Common myeloid progenitor, CD34-positive (primary cell): Measurements from ENCODE around the gene VTI1A.

ENCODE experiments used
- CTCF ChIA-PET: fragments of 350-600 bp; sonication (Branson Sonifier 250); formaldehyde crosslinking; loops from one replicate; lab custom pipeline; 2021; ENCODE audit warnings: antibody characterized with exemption; lab: Charles Lee
- POLR2A ChIA-PET: fragments of 350-600 bp; sonication (Branson Sonifier 250); formaldehyde crosslinking; loops from one replicate; lab custom pipeline; 2021; ENCODE audit warnings: antibody characterized with exemption; lab: Charles Lee
- DNase-seq, 3 donors: peaks; one replicate each; pipeline versions ENCODE4 v3.0.0 to v3.0.0-alpha.2; 2013
- H3K27ac ChIP-seq, 2 experiments: 1 replicate in 1 of 2; 2 replicates in 1 of 2; pipeline ENCODE4 v1.7.0; 2013; ENCODE audit warnings: inconsistent platforms in 2 of 2, low read length in 2 of 2, mild to moderate bottlenecking in 2 of 2, low read depth in 1 of 2, moderate library complexity in 1 of 2; ENCODE audit not compliant: severe bottlenecking in 2 of 2, insufficient read depth in 1 of 2, poor library complexity in 1 of 2
- H3K27me3 ChIP-seq, 5 experiments: replicated peaks in 2 of 5; 1 replicate in 3 of 5; 2 replicates in 2 of 5; pipeline versions ENCODE4 v1.6.1 to v1.7.0; 2013; ENCODE audit warnings: low read length in 4 of 5, mild to moderate bottlenecking in 2 of 5, moderate library complexity in 2 of 5, inconsistent platforms in 1 of 5; ENCODE audit not compliant: insufficient read depth in 5 of 5, control insufficient read depth in 4 of 5
- H3K36me3 ChIP-seq, 4 experiments: 1 replicate in 2 of 4; 2 replicates in 2 of 4; pipeline versions ENCODE4 v1.6.1 to v1.7.0; 2013; ENCODE audit warnings: low read length in 3 of 4, control low read depth in 1 of 4, mild to moderate bottlenecking in 1 of 4; ENCODE audit not compliant: control insufficient read depth in 4 of 4, insufficient read depth in 4 of 4
- H3K4me1 ChIP-seq, 4 experiments: 1 replicate in 3 of 4; 2 replicates in 1 of 4; pipeline versions ENCODE4 v1.6.1 to v1.7.1; 2013; ENCODE audit warnings: low read length in 3 of 4, mild to moderate bottlenecking in 3 of 4, control low read depth in 1 of 4, inconsistent platforms in 1 of 4, moderate library complexity in 1 of 4; ENCODE audit not compliant: control insufficient read depth in 4 of 4, insufficient read depth in 4 of 4; ENCODE audit errors: control extremely low read depth in 1 of 4
- H3K4me3 ChIP-seq, 7 experiments: 1 replicate in 4 of 7; 2 replicates in 3 of 7; pipeline versions ENCODE4 v1.5.1 to v1.7.0; 2013; ENCODE audit warnings: mild to moderate bottlenecking in 7 of 7, low read length in 6 of 7, moderate library complexity in 6 of 7, inconsistent platforms in 2 of 7, low read depth in 2 of 7, control low read depth in 1 of 7; ENCODE audit not compliant: insufficient read depth in 4 of 7, control insufficient read depth in 1 of 7; ENCODE audit errors: extremely low read depth in 1 of 7
- H3K9me3 ChIP-seq, 5 experiments: 1 replicate in 4 of 5; 2 replicates in 1 of 5; pipeline versions ENCODE4 v1.6.1 to v1.7.1; 2013; ENCODE audit warnings: low read length in 4 of 5, mild to moderate bottlenecking in 2 of 5, inconsistent platforms in 1 of 5, low read depth in 1 of 5, moderate library complexity in 1 of 5; ENCODE audit not compliant: control insufficient read depth in 4 of 5, insufficient read depth in 2 of 5; ENCODE audit errors: control extremely low read depth in 1 of 5
- WGBS: methylation state at CpG from one replicate; pipeline ENCODE4 v1.1.5; 2013; ENCODE audit not compliant: insufficient coverage; 5-methylcytosine and 5-hydroxymethylcytosine counted together

The VTI1A gene

GRCh38 chr10:112792487-112793201, 345.6 kb downstream of the VTI1A start:
- H3K4me3 ChIP-seq, result no peak overlapping the region
- no peaks in the 10 kb centered on the region for H3K4me1 ChIP-seq
- CTCF ChIA-PET, result no interaction called here
- WGBS, result 88% methylated on average over 8 of the region's 14 CpGs
- H3K9me3 ChIP-seq, result peaks cover 0 to 17% (median 4%) of the 10 kb centered on the region in 5 experiments
- H3K36me3 ChIP-seq, result no peaks in the 10 kb centered on the region
- H3K27me3 ChIP-seq, result no peaks in the 10 kb centered on the region
- POLR2A ChIA-PET, result no interaction called here
- no peak for DNase-seq
- H3K27ac ChIP-seq, result no peak overlapping the region

- Histone ChIP-seq H3K36me3 (no peaks in the 10 kb centered on the region), H3K4me3 (no peak overlapping the region), H3K4me1 (no peaks in the 10 kb centered on the region), H3K9me3 (peaks cover 0 to 15% (median 4%) of the 10 kb centered on the region in 5 experiments), H3K27me3 (no peaks in the 10 kb centered on the region), H3K27ac (no peak overlapping the region)
- DNase-seq, result no peak
- CTCF ChIA-PET, result no interaction called here
- 79% methylated on average over 5 of the region's 8 CpGs for WGBS
- POLR2A ChIA-PET, result no interaction called here
Observed at GRCh38 chr10:112793202-112793921, 346.3 kb downstream of the VTI1A start.

- POLR2A ChIA-PET, result no interaction called here
- H3K27ac ChIP-seq, result no peak overlapping the region
Observed at GRCh38 chr10:112794201-112794600, 347.2 kb downstream of the VTI1A start.

GRCh38 chr10:112795067-112795466, 348.1 kb downstream of the VTI1A start:
- no peak for DNase-seq
- peaks cover 0 to 9% (median 2%) of the 10 kb centered on the region in 4 experiments for H3K4me1 ChIP-seq
- ChIA-PET POLR2A (no interaction called here), CTCF (no interaction called here)
- no peaks in the 10 kb centered on the region for H3K27me3 ChIP-seq
- 100% methylated on average over 2 of the region's 2 CpGs for WGBS
- H3K4me3 ChIP-seq, result no peak overlapping the region
- H3K36me3 ChIP-seq, result no peaks in the 10 kb centered on the region
- H3K9me3 ChIP-seq, result peaks cover 0 to 5% (median 2%) of the 10 kb centered on the region in 5 experiments
- H3K27ac ChIP-seq, result no peak overlapping the region

More at GRCh38 chr10:112794201-112794600, 347.2 kb downstream of the VTI1A start:
- CTCF ChIA-PET, result no interaction called here
- Histone ChIP-seq H3K9me3 (peaks cover 0 to 10% (median 4%) of the 10 kb centered on the region in 5 experiments), H3K27me3 (no peaks in the 10 kb centered on the region), H3K36me3 (no peaks in the 10 kb centered on the region), H3K4me1 (peaks cover 0 to under 1% (median 0%) of the 10 kb centered on the region in 4 experiments), H3K4me3 (no peak overlapping the region)
- DNase-seq, result no peak
- WGBS, result 100% methylated on average over 1 of the region's 4 CpGs

- Histone ChIP-seq H3K27me3 (no peaks in the 10 kb centered on the region), H3K4me1 (peaks cover 0 to 9% (median 2%) of the 10 kb centered on the region in 4 experiments), H3K27ac (no peak overlapping the region), H3K9me3 (no peaks in the 10 kb centered on the region), H3K36me3 (no peaks in the 10 kb centered on the region), H3K4me3 (no peak overlapping the region)
- no peak for DNase-seq
- POLR2A ChIA-PET, result no interaction called here
- CTCF ChIA-PET, result interaction anchor here (2.3 kb wide), 1 partner anchor 17 kb away, joined by 7 read pairs; no protein-coding TSS in a partner anchor
- 90% methylated on average over 7 of the region's 8 CpGs for WGBS
Observed at GRCh38 chr10:112797197-112797596, 350.2 kb downstream of the VTI1A start.

- CTCF ChIA-PET, result interaction anchor here (2.3 kb wide), 1 partner anchor 18 kb away, joined by 7 read pairs; no protein-coding TSS in a partner anchor
- 95% methylated on average over 7 of the region's 9 CpGs for WGBS
- H3K27me3 ChIP-seq, result no peaks in the 10 kb centered on the region
- peaks cover 0 to 9% (median 2%) of the 10 kb centered on the region in 4 experiments for H3K4me1 ChIP-seq
- POLR2A ChIA-PET, result no interaction called here
- H3K27ac ChIP-seq, result no peak overlapping the region
- DNase-seq, result no peak
- H3K4me3 ChIP-seq, result no peak overlapping the region
- H3K9me3 ChIP-seq, result no peaks in the 10 kb centered on the region
- no peaks in the 10 kb centered on the region for H3K36me3 ChIP-seq
Observed at GRCh38 chr10:112797855-112798254, 350.8 kb downstream of the VTI1A start.

GRCh38 chr10:112799038-112799437, 352.0 kb downstream of the VTI1A start:
- WGBS, result 100% methylated on average over 3 of the region's 5 CpGs
- DNase-seq, result no peak
- no peak overlapping the region for H3K4me3 ChIP-seq

More at GRCh38 chr10:112799038-112799437, 352.0 kb downstream of the VTI1A start:
- no peaks in the 10 kb centered on the region for H3K36me3 ChIP-seq
- no peaks in the 10 kb centered on the region for H3K9me3 ChIP-seq
- CTCF ChIA-PET, result no interaction called here
- POLR2A ChIA-PET, result no interaction called here
- no peak overlapping the region for H3K27ac ChIP-seq
- H3K27me3 ChIP-seq, result no peaks in the 10 kb centered on the region
- H3K4me1 ChIP-seq, result peaks cover 0 to 9% (median 2%) of the 10 kb centered on the region in 4 experiments
